WTC11 (cell line): ENCODE measurements around the gene TVP23A. TPM values are rescaled to one million over a fixed set of nuclear protein-coding genes. Genes with fewer than 3 reads are reported as not detected.

ENCODE experiments used
- ATAC-seq: fragments of 200-7000 bp; cut with Tn5 transposase; 2 replicates; pipeline ENCODE4 v1.10.0; 2021; ENCODE audit warnings: mild to moderate bottlenecking, moderate library complexity
- CTCF ChIA-PET: fragments of 300-600 bp; sonication (Branson Sonifier 250); formaldehyde crosslinking; loops from one replicate; lab custom pipeline; 2021; ENCODE audit warnings: antibody characterized with exemption; lab: Charles Lee
- POLR2A ChIA-PET: fragments of 350-600 bp; sonication (Branson Sonifier 250); formaldehyde crosslinking; loops from one replicate; lab custom pipeline; 2021; ENCODE audit warnings: antibody characterized with exemption; lab: Charles Lee
- DNase-seq: peaks from one replicate; pipeline ENCODE4 v3.0.0; 2021; ENCODE audit warnings: low spot score
- H3K27ac Mint-ChIP-seq: 2 replicates; pipeline ENCODE4 v1.8.0; 2021; ENCODE audit warnings: mixed read lengths
- H3K27me3 Mint-ChIP-seq: 2 replicates; pipeline ENCODE4 v1.8.0; 2021; ENCODE audit warnings: low read depth, mild to moderate bottlenecking, moderate library complexity, mixed read lengths
- H3K36me3 Mint-ChIP-seq: 2 replicates; pipeline ENCODE4 v1.8.0; 2021; ENCODE audit warnings: mixed read lengths
- H3K4me1 Mint-ChIP-seq: 2 replicates; pipeline ENCODE4 v1.8.0; 2022; ENCODE audit warnings: mixed read lengths
- H3K4me3 Mint-ChIP-seq: 2 replicates; pipeline ENCODE4 v1.8.0; 2021; ENCODE audit warnings: mild to moderate bottlenecking, moderate library complexity, mixed read lengths
- H3K9me3 Mint-ChIP-seq: 2 replicates; pipeline ENCODE4 v1.8.0; 2021; ENCODE audit warnings: mixed read lengths
- FOXK1 ChIP-seq: sonication (generic); formaldehyde crosslinking; IDR thresholded peaks from 2 replicates; pipeline ENCODE4 v1.8.0; 2022; ENCODE audit warnings: mild to moderate bottlenecking, moderate library complexity, missing genetic modification reagents
- IRF2 ChIP-seq: sonication (generic); formaldehyde crosslinking; IDR thresholded peaks from 2 replicates; pipeline ENCODE4 v1.8.0; 2022; ENCODE audit warnings: low read depth, missing genetic modification reagents, borderline replicate concordance
- OVOL2 ChIP-seq: fragments of 250-450 bp; sonication (Bioruptor Pico); IDR thresholded peaks from 2 replicates; pipeline ENCODE4 v1.9.0; 2021; ENCODE audit warnings: mild to moderate bottlenecking, borderline replicate concordance
- SMAD4 ChIP-seq: sonication (generic); formaldehyde crosslinking; IDR thresholded peaks from 2 replicates; pipeline ENCODE4 v1.8.0; 2022; ENCODE audit warnings: mild to moderate bottlenecking, missing genetic modification reagents
- SP1 ChIP-seq: sonication (generic); formaldehyde crosslinking; conservative IDR thresholded peaks from 2 replicates; pipeline ENCODE4 v1.8.1; 2022; ENCODE audit warnings: missing genetic modification reagents
- TCF7 ChIP-seq: sonication (generic); formaldehyde crosslinking; IDR thresholded peaks from 2 replicates; pipeline ENCODE4 v1.8.0; 2022; ENCODE audit warnings: mild to moderate bottlenecking, low read depth, missing genetic modification reagents, moderate library complexity
- TEAD4 ChIP-seq: sonication (generic); formaldehyde crosslinking; IDR thresholded peaks from 2 replicates; pipeline ENCODE4 v1.8.0; 2022; ENCODE audit warnings: mild to moderate bottlenecking, missing genetic modification reagents
- total RNA-seq: library from RNA; stranded (reverse); gene quantifications from 3 replicates; pipeline ENCODE4 v1.2.3, GENCODE V29; 2021
- TF ChIP-seq, protein P1 (sequence below): fragments of 250-450 bp; sonication (Bioruptor Pico); IDR thresholded peaks from 2 replicates; pipeline ENCODE4 v1.9.0; 2021; ENCODE audit warnings: mild to moderate bottlenecking
- TF ChIP-seq, protein P2 (sequence below): sonication (generic); formaldehyde crosslinking; conservative IDR thresholded peaks from 2 replicates; pipeline ENCODE4 v1.8.1; 2023; ENCODE audit warnings: mild to moderate bottlenecking, low read depth, missing genetic modification reagents, moderate library complexity
- TF ChIP-seq, protein P3 (sequence below): fragments of 250-450 bp; sonication (Bioruptor Pico); IDR thresholded peaks from 2 replicates; pipeline ENCODE4 v2.1.2; 2022; ENCODE audit warnings: mild to moderate bottlenecking, moderate library complexity
- TF ChIP-seq, protein P4 (sequence below): fragments of 250-450 bp; sonication (Bioruptor Pico); IDR thresholded peaks from 2 replicates; pipeline ENCODE4 v1.9.0; 2021; ENCODE audit warnings: moderate library complexity, mild to moderate bottlenecking, inconsistent platforms, borderline replicate concordance
- TF ChIP-seq, protein P5 (sequence below): fragments of 250-450 bp; sonication (Bioruptor Pico); IDR thresholded peaks from 2 replicates; pipeline ENCODE4 v1.8.0; 2021; ENCODE audit warnings: mild to moderate bottlenecking
- TF ChIP-seq, protein P6 (sequence below): fragments of 250-450 bp; sonication (Bioruptor Pico); IDR thresholded peaks from 2 replicates; pipeline ENCODE4 v1.9.0; 2021; ENCODE audit warnings: mild to moderate bottlenecking, borderline replicate concordance

Gene TVP23A
- total RNA-seq, 1 experiment from 2014 or later = 1.2 TPM

DNA sequence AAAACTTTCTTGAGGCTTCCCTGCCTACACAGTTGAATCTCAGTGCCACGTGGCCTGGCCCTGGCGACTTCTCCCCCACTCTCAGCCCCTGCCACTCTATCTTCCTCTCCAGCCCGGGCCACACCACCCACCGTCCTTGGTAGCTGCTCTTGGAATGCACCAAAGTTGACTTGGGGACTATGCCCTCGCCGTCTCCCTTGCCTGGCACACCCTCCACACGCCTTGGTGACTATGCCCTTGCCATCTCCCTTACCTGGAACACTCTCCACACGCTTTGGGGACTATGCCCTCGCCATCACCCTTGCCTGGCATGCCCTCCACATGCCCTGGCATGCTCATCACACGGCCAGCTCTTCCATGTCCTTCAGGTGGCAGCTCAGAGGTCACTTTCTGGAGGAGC, 15.5 kb upstream of the TVP23A start (continued):
- TF ChIP-seq SMAD4 (CRISPR knock-in tag) = no peak
- TF ChIP-seq, protein P1, sequence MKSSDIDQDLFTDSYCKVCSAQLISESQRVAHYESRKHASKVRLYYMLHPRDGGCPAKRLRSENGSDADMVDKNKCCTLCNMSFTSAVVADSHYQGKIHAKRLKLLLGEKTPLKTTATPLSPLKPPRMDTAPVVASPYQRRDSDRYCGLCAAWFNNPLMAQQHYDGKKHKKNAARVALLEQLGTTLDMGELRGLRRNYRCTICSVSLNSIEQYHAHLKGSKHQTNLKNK (CRISPR knock-in tag) = no peak
- TF ChIP-seq, protein P2, sequence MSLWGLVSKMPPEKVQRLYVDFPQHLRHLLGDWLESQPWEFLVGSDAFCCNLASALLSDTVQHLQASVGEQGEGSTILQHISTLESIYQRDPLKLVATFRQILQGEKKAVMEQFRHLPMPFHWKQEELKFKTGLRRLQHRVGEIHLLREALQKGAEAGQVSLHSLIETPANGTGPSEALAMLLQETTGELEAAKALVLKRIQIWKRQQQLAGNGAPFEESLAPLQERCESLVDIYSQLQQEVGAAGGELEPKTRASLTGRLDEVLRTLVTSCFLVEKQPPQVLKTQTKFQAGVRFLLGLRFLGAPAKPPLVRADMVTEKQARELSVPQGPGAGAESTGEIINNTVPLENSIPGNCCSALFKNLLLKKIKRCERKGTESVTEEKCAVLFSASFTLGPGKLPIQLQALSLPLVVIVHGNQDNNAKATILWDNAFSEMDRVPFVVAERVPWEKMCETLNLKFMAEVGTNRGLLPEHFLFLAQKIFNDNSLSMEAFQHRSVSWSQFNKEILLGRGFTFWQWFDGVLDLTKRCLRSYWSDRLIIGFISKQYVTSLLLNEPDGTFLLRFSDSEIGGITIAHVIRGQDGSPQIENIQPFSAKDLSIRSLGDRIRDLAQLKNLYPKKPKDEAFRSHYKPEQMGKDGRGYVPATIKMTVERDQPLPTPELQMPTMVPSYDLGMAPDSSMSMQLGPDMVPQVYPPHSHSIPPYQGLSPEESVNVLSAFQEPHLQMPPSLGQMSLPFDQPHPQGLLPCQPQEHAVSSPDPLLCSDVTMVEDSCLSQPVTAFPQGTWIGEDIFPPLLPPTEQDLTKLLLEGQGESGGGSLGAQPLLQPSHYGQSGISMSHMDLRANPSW (CRISPR knock-in tag) = no peak
- TF ChIP-seq TEAD4 (CRISPR knock-in tag) = no peak
- no peak for TF ChIP-seq FOXK1 (CRISPR knock-in tag)
- TF ChIP-seq, all 79 proteins: peak for 0

DNA sequence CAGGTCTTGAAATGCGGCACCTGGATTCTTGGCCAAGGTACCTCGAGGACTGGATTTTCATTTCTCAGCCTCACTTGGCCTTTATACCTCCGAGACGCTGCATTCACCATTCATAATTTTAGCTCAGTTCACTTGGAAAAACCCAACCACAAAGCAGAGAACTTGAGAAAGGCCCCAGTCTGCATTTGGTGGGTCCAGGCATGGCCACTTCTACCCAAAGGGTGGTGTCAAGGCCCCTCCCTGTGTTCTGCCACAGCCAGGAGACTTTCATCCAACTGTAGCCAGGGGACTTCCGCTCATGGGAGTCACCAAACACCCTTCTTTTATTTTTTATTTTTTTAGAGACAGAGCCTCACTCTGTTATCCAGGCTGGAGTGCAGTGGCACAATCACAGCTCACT, 14.7 kb upstream of the TVP23A start:
- no peaks in the 10 kb centered on the region for H3K4me1 Mint-ChIP-seq
- no peak for TF ChIP-seq SP1 (CRISPR knock-in tag)
- TF ChIP-seq, protein P3, sequence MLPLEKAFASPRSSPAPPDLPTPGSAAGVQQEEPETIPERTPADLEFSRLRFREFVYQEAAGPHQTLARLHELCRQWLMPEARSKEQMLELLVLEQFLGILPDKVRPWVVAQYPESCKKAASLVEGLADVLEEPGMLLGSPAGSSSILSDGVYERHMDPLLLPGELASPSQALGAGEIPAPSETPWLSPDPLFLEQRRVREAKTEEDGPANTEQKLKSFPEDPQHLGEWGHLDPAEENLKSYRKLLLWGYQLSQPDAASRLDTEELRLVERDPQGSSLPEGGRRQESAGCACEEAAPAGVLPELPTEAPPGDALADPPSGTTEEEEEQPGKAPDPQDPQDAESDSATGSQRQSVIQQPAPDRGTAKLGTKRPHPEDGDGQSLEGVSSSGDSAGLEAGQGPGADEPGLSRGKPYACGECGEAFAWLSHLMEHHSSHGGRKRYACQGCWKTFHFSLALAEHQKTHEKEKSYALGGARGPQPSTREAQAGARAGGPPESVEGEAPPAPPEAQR (CRISPR knock-in tag) = no peak
- no peak for TF ChIP-seq TCF7 (CRISPR knock-in tag)
- no peak for TF ChIP-seq OVOL2
- TF ChIP-seq SMAD4 (CRISPR knock-in tag) = no peak
- TF ChIP-seq, protein P2 (CRISPR knock-in tag) = no peak
- TF ChIP-seq IRF2 (CRISPR knock-in tag) = no peak
- TF ChIP-seq, protein P4, sequence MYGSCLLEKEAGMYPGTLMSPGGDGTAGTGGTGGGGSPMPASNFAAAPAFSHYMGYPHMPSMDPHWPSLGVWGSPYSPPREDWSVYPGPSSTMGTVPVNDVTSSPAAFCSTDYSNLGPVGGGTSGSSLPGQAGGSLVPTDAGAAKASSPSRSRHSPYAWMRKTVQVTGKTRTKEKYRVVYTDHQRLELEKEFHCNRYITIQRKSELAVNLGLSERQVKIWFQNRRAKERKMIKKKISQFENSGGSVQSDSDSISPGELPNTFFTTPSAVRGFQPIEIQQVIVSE = no peak
- TF ChIP-seq, protein P5, sequence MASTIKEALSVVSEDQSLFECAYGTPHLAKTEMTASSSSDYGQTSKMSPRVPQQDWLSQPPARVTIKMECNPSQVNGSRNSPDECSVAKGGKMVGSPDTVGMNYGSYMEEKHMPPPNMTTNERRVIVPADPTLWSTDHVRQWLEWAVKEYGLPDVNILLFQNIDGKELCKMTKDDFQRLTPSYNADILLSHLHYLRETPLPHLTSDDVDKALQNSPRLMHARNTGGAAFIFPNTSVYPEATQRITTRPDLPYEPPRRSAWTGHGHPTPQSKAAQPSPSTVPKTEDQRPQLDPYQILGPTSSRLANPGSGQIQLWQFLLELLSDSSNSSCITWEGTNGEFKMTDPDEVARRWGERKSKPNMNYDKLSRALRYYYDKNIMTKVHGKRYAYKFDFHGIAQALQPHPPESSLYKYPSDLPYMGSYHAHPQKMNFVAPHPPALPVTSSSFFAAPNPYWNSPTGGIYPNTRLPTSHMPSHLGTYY (CRISPR knock-in tag) = no peak
- TF ChIP-seq, protein P6, sequence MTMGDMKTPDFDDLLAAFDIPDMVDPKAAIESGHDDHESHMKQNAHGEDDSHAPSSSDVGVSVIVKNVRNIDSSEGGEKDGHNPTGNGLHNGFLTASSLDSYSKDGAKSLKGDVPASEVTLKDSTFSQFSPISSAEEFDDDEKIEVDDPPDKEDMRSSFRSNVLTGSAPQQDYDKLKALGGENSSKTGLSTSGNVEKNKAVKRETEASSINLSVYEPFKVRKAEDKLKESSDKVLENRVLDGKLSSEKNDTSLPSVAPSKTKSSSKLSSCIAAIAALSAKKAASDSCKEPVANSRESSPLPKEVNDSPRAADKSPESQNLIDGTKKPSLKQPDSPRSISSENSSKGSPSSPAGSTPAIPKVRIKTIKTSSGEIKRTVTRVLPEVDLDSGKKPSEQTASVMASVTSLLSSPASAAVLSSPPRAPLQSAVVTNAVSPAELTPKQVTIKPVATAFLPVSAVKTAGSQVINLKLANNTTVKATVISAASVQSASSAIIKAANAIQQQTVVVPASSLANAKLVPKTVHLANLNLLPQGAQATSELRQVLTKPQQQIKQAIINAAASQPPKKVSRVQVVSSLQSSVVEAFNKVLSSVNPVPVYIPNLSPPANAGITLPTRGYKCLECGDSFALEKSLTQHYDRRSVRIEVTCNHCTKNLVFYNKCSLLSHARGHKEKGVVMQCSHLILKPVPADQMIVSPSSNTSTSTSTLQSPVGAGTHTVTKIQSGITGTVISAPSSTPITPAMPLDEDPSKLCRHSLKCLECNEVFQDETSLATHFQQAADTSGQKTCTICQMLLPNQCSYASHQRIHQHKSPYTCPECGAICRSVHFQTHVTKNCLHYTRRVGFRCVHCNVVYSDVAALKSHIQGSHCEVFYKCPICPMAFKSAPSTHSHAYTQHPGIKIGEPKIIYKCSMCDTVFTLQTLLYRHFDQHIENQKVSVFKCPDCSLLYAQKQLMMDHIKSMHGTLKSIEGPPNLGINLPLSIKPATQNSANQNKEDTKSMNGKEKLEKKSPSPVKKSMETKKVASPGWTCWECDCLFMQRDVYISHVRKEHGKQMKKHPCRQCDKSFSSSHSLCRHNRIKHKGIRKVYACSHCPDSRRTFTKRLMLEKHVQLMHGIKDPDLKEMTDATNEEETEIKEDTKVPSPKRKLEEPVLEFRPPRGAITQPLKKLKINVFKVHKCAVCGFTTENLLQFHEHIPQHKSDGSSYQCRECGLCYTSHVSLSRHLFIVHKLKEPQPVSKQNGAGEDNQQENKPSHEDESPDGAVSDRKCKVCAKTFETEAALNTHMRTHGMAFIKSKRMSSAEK (CRISPR knock-in tag) = no peak
- TF ChIP-seq, all 79 proteins: peak for 0
- POLR2A ChIA-PET = interaction anchor here (0.5 kb wide), 1 partner anchor 37 kb away, joined by 3 read pairs; no protein-coding TSS in a partner anchor
- H3K4me3 Mint-ChIP-seq = no peak overlapping the region
- DNase-seq (no peak), ATAC-seq (no peak)
- peaks cover 6% of the 10 kb centered on the region for H3K9me3 Mint-ChIP-seq
- CTCF ChIA-PET = no interaction called here
- H3K27me3 Mint-ChIP-seq = no peaks in the 10 kb centered on the region
- no peaks in the 10 kb centered on the region for H3K36me3 Mint-ChIP-seq
- no peak overlapping the region for H3K27ac Mint-ChIP-seq
